ENCODE data around the gene LY6G6C.

- TF ChIP-seq EZH2 (IDR thresholded peaks at IDR 0.05; ENCODE audit: low read length, unreplicated experiment) = no peak
- no peak for TF ChIP-seq CTCF (conservative IDR thresholded peaks at IDR 0.05; ENCODE audit: low read depth, low read length)
Measured at GRCh38 chr6:31687860-31688693, 33.5 kb downstream of the LY6G6C start.

Data from PC-3 (cell line).